ENCODE results near the gene ZNF77.

Gene ZNF77

DNA sequence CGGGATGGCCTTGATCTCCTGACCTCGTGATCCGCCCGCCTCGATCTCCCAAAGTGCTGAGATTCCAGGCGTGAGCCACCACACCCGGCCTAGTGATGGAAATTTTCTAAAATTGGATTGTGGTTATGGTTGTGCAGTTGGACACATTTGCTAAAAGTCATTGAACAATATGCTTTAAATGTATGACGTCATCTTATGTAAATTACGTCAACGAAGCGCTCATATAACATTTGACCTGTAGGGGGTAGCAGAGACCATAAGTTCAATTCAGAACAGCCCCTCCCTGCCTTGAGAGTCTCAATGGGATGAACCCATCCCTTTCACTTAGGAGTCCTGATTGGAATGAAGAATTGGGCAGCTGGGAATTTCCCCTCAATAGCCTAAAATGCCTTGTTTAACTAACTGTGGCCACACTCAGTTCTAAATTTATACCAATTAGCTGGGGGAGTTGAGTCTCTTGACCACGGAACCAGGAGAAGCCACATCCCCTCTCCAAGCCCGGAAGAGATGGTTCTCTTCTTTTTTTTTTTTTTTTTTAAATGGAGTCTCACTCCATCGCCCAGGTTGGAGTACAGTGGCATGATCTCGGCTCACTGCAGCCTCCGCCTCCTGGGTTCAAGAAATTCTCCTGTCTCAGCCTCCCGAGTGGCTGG is 17.4 kb upstream of the ZNF77 start:
- TF ChIP-seq POLR2AphosphoS5 (IDR thresholded peaks at IDR 0.05; ENCODE audit: low read depth, low read length), result no peak

DNA sequence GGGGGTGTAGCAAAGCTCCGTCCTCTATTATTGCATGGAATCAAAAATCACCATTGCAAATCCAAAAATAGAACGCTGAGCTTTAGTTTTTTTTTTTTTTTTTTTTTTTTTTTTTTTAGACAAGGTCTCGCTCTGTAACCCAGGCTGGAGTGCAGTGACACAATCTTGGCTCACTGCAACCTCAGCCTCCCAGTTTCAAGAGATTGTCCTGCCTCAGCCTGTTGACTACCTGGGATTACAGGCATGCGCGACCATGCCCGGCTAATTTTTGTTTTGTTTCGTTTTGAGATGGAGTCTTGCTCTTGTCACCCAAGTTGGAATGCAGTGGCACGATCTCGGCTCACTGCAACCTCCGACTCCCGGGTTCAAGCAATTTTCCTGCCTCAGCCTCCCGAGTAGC is 15.3 kb upstream of the ZNF77 start:
- TF ChIP-seq TAF1 (IDR thresholded peaks at IDR 0.05; ENCODE audit: borderline replicate concordance, insufficient read depth, low read length) (no peak), FOXP2 (optimal IDR thresholded peaks at IDR 0.05; ENCODE audit: borderline replicate concordance, extremely low read depth, extremely low read length, insufficient read depth) (no peak), POLR2AphosphoS5 (IDR thresholded peaks at IDR 0.05; ENCODE audit: low read depth, low read length) (no peak), SIN3A (IDR thresholded peaks at IDR 0.05; ENCODE audit: borderline replicate concordance, insufficient read depth, low read length) (no peak)
- TF ChIP-seq, protein P1, sequence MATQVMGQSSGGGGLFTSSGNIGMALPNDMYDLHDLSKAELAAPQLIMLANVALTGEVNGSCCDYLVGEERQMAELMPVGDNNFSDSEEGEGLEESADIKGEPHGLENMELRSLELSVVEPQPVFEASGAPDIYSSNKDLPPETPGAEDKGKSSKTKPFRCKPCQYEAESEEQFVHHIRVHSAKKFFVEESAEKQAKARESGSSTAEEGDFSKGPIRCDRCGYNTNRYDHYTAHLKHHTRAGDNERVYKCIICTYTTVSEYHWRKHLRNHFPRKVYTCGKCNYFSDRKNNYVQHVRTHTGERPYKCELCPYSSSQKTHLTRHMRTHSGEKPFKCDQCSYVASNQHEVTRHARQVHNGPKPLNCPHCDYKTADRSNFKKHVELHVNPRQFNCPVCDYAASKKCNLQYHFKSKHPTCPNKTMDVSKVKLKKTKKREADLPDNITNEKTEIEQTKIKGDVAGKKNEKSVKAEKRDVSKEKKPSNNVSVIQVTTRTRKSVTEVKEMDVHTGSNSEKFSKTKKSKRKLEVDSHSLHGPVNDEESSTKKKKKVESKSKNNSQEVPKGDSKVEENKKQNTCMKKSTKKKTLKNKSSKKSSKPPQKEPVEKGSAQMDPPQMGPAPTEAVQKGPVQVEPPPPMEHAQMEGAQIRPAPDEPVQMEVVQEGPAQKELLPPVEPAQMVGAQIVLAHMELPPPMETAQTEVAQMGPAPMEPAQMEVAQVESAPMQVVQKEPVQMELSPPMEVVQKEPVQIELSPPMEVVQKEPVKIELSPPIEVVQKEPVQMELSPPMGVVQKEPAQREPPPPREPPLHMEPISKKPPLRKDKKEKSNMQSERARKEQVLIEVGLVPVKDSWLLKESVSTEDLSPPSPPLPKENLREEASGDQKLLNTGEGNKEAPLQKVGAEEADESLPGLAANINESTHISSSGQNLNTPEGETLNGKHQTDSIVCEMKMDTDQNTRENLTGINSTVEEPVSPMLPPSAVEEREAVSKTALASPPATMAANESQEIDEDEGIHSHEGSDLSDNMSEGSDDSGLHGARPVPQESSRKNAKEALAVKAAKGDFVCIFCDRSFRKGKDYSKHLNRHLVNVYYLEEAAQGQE (IDR thresholded peaks at IDR 0.05; ENCODE audit: insufficient read depth in 1 of 2, low read depth in 2 of 2, low read length in 2 of 2), result no peak

DNA sequence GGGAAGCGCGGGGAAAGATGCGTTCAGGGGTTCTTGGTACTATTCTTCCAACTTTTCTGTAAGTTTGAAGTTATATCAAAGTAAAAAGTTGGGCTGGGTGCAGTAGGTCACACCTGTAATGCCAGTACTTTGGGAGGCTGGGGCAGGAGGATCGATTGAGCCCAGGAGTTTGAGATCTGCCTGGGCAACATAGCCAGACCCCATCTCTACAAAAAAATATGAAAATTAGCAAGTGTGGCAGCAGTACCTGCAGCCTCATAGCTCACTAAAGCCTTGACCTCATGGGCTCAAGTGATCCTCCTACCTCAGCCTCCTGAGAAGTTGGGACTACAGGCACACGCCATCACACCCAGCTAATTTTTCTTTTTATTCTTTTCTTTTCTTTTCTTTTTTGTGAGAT is 12.4 kb upstream of the ZNF77 start:
- TF ChIP-seq POLR2AphosphoS5 (IDR thresholded peaks at IDR 0.05; ENCODE audit: low read depth, low read length) (no peak), FOXP2 (optimal IDR thresholded peaks at IDR 0.05; ENCODE audit: borderline replicate concordance, extremely low read depth, extremely low read length, insufficient read depth) (no peak), SIN3A (IDR thresholded peaks at IDR 0.05; ENCODE audit: borderline replicate concordance, insufficient read depth, low read length) (no peak), TAF1 (IDR thresholded peaks at IDR 0.05; ENCODE audit: borderline replicate concordance, insufficient read depth, low read length) (no peak)
- TF ChIP-seq, protein P1 (IDR thresholded peaks at IDR 0.05; ENCODE audit: insufficient read depth in 1 of 2, low read depth in 2 of 2, low read length in 2 of 2), result no peak

DNA sequence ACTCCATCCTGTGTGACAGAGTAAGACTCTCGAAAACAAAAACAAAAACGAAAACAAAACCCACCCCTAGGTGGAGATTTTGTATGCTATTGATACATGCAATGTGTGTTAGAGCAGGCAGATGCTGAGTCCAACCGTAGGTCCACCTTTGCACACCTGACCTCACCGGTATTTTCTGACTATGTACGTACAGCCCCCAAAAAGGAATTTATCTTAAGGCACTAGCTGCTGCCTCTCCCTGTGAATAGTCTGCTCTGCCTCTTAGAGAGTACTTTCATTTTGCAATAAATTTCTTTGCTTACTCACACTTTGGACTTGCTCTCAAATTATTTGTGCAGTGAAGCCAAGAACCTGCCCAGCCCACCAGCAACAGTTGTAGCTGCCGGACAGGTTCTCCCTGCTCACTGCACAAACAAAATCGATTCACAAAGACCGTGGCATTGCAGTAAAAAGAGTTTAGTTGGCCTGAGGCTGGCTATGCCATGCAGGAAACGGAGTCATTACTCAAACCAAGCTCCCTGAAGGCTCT is 8.2 kb upstream of the ZNF77 start:
- no peak for TF ChIP-seq TAF1 (IDR thresholded peaks at IDR 0.05; ENCODE audit: borderline replicate concordance, insufficient read depth, low read length)
- no peak for TF ChIP-seq FOXP2 (optimal IDR thresholded peaks at IDR 0.05; ENCODE audit: borderline replicate concordance, extremely low read depth, extremely low read length, insufficient read depth)
- TF ChIP-seq SIN3A (IDR thresholded peaks at IDR 0.05; ENCODE audit: borderline replicate concordance, insufficient read depth, low read length), result no peak
- no peak for TF ChIP-seq POLR2AphosphoS5 (IDR thresholded peaks at IDR 0.05; ENCODE audit: low read depth, low read length)
- TF ChIP-seq, protein P1 (IDR thresholded peaks at IDR 0.05; ENCODE audit: insufficient read depth in 1 of 2, low read depth in 2 of 2, low read length in 2 of 2), result no peak

DNA sequence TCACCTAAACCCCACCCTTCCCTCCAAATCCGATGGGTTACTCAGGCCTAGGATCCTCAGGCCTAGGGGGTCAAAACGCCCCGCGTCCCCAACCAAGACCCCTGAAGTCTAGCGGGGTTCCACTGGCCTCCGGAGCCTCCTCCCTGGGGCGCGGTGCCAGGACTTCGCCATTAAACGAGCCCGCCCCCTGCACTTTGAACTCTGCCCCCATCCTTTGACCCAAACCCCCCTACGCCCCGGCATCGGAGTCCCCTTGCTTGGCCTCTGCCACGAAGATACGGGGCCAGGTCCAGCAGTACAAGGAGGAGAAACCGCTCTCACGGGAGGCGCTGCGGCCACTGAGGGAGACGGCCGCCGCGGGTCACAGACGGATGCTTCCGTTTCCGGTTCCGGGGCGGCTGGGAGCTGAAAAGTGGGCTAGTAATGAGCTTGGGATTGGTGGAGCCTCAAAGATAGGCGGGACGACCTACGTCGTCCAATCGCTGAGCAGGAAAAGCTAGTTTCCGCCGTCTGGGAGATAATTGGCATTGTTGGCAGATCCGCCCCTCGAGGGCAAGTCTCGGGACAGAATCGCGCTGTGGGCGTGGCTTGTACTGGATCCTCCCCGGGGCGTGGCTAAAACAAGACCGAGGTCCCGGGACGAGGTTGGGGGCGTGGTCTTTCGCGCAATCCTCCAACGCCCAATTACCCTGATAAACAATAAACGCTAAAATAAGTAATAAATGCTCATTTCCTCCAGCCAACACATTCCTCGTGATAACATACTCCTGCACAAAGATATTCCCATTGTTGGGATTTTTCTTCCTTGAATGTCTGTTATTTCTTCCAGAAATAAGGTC is 5.7 kb upstream of the ZNF77 start:
- TF ChIP-seq SIN3A (IDR thresholded peaks at IDR 0.05; ENCODE audit: borderline replicate concordance, insufficient read depth, low read length), result peak; percentile 79; the same call in 1 of the 2 replicates
- peak; percentile 98 for TF ChIP-seq POLR2AphosphoS5 (IDR thresholded peaks at IDR 0.05; ENCODE audit: low read depth, low read length)
- TF ChIP-seq, protein P1 (IDR thresholded peaks at IDR 0.05; ENCODE audit: insufficient read depth in 1 of 2, low read depth in 2 of 2, low read length in 2 of 2), result no peak
- TF ChIP-seq TAF1 (IDR thresholded peaks at IDR 0.05; ENCODE audit: borderline replicate concordance, insufficient read depth, low read length), result peak; percentile 90

All from PFSK-1 (cell line).